Pulmonary artery endothelial cell (primary cell): ENCODE measurements around the gene KIF17. TPM values are rescaled to one million over a fixed set of nuclear protein-coding genes. Genes with fewer than 3 reads are reported as not detected.

ENCODE experiments used
- DNase-seq: peaks from one replicate; pipeline ENCODE4 v3.0.0-alpha.2; 2011; ENCODE audit warnings: low read depth, low spot score
- total RNA-seq: library from RNA; depleted of rRNA; stranded (reverse); fragments of >200 nt; gene quantifications from 2 replicates; pipeline ENCODE4 v1.2.3, GENCODE V29; 2014

The KIF17 gene
- 0.13 TPM in 1 of 2 replicates, not detected in the other for total RNA-seq

DNA sequence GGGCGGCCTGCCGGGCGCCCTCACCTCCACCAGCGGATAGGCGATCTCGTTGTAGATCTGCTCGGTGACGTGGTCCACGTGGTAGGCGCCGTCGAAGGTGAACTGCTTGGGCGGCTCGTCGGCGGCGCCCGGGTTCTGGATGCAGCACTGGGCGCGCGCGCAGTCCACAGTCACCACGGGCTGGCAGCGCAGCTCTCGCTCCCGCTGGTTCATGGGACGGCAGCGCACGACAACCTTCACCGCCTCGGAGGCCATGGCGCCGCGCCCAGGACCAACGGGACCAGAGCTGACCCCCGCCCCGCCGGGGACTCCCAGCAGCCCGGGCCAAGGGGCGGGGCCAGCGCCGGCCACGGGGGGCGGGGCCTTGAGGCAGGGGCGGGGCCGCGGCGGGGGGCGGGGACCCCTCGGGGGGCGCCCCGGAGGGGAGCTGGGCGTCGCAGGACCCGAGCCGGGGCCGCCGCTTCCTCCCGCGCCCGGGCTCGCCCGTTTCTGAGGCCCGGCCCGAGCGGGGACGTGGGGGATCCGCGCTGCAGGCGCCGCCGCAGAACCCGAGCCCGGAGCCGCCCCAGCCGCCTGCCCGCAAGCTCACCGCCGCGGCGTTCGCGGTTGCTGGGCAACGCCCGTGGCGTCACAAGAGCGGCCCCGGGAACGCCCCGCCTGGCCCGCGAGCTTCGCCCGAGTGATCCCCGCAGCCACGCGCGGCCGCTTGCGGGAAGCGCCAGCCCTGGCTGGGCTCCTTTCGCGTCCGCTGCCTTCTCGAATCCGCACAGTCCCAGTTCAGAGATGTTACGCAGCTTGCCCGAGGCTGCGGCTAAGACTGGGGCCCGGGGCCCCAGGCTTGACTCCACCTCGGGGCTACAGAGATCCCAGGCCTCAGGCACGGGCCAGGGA is at the start of gene KIF17:
Gene KIF17, minus strand, starts transcription at position 556 of the 891 bp plus-strand sequence. Its CDS starts 301 bp downstream, at position 255.
- peak; percentile 15 for DNase-seq

DNA sequence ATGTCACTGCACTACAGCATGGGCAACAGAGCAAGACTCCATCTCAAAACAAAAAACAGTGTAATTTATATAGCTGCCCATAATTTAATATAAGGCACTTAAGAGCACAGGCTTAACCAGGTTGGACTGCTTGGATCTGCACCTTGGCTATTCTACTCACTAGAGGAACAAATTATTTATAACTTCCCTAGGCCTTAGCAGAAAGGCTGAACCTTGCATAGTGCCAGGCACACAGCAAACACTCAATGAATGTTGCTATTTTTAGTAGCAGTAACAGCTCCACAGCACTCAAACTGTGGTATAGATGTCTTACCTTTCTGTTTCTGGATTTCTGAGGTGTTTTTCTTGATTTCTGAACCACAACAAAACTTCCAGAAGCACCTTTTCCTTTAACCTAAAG is 49.5 kb upstream of the KIF17 start:
- DNase-seq, result no peak

DNA sequence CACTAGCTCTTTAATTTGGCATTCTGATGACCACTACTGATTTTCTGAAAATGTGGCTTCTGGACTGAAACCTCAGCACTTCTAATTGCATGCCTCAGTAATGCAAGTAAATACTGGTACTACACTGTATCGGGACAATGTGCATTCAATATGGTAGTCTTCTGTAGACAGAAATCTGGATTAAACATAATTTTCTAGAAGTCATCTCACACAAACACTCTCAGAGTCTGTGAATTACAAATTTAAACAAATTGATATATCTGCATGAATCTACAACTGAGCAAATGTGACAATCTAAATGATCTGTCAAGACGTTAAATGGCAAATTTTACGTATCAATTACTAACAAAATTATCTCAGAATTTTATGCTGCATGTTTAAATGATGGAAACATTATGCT is 45.6 kb upstream of the KIF17 start:
- no peak for DNase-seq

DNA sequence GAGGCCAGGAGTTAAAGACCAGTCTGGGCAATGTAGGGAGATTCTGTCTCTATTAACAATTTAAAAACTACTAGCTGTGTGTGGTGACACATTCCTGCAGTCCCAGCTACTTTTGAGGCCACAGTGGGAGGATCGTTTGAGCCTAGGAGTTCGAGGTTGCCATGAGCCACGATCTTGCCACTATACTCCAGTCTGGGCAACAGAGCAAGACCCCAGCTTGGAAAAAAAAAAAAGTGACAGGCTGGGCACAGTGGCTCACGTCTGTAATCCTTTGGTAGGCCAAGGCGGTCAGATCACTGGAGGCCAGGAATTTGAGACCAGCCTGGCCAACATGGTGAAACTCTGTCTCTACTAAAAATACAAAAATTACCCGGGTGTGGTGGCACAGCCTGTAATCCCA is 42.5 kb upstream of the KIF17 start:
- no peak for DNase-seq

DNA sequence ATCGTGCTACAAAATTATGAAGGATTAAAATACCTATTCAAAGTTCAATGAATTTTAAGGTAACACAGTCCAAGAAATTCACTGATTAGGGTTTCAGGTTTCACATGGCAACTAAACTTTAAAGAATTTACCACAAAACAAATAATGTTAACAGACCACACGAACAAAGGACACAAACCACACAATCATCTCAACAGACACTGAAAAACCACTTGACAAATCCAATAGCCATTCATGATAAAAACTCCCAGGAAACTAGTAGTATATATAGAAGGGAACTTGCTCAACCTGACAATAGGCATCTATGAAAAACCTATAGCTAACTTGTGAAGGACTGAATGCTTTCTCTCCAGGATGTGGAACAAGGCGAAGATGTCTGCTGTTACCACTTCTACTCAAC is 35.8 kb upstream of the KIF17 start:
- DNase-seq, result no peak

DNA sequence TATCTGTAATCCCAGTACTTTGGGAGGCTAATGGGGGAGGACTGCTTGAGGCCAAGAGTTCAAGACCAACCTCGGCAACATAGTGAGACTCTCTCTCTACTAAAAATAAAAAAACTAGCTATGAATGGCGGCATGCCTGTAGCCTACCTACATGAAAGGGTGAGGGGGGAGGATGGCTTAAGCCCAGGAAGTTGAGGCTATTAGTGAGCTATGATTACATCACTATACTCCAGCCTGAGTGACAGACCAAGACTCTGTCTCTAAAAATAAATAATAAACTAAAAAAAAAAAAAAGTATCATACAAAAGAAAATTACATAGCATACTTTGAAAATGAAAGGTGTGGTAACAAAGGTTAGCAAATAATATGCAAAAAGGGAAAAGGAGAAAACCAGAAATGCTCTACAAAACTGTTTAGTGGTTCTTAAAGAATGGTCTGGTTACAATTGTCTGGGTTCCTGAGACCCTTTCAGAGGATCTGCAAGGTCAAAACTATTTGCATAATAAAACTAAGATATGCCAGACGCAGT is 33.7 kb upstream of the KIF17 start:
- no peak for DNase-seq

DNA sequence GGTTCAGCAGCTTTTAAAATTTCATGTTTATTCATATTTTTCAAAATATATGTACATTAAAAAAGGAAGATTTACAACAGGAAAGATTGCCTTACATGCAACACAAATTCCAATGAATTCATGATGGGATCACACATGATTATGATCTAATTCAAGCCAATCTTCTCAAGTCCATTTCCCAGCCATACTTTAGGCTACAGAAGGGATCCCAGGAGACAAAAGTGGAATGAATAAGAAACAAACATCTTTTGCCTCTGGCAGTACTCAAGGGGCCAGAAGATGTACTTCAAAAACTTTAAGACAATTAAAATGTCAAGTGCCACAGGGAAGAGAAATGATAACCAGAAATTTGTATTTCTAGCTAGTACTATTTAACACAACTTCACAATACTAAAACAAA is 24.9 kb upstream of the KIF17 start:
- no peak for DNase-seq

DNA sequence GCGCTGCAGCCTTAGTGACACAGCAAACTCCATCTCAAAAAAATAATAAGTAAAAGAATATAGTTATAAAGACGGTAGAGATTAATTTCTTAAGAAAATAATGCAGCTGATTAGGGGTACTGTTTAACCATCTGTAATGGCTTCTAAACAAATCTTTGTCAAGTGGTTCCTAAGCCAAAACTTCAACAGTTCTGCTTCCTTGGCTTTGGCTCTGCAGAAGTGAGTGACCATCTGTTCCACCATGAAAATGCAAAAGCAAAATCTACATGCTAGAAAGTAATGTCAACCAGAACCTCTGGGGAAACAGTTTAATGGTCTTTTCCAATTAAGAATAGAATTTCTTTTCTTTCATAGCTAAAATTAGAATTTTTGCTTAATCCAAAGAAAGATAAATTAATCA is 23.0 kb upstream of the KIF17 start:
- DNase-seq, result no peak

DNA sequence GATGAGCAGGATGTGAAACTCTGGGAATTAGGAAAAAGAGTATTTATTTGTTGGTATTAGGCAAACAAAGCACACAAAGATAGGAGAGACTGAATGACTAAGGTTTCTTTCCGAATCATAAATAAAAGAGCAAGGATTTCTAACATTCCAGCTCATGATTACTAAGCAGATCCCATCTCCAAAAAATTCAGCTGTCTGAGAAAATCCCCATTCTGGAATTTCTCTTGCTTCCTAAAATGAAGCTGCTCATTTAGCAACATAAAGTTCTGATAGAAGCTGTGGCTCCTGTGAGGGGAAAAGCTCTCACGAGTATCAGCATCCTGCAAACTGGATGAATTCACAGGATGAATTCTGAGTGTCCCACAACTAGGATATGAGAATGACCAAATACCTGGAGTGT is 21.4 kb upstream of the KIF17 start:
- DNase-seq, result no peak

DNA sequence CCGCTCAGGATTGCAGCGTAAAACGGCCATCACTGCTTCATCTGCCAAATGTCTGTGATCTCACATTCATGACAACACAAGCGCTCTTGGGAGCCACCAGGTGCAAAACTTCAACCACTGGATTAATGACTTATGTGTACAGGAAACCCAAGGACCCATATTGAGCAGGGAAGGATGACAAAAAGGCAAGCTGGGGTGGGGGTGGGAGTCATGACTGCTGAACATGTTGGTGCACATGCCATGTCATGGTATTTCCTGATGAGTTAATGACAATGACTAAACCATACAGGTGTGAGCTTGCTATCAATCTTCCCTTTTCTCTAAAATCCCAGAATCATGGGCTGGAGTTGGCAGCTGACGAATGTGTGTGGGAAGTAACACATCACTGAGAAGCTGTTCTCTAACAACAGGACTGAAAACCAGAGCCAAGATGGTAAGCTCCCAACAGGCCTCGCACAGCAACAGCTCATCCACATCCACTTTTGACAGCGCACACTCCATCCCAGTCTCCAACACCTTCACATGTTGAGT is 17.8 kb upstream of the KIF17 start:
- DNase-seq, result no peak

DNA sequence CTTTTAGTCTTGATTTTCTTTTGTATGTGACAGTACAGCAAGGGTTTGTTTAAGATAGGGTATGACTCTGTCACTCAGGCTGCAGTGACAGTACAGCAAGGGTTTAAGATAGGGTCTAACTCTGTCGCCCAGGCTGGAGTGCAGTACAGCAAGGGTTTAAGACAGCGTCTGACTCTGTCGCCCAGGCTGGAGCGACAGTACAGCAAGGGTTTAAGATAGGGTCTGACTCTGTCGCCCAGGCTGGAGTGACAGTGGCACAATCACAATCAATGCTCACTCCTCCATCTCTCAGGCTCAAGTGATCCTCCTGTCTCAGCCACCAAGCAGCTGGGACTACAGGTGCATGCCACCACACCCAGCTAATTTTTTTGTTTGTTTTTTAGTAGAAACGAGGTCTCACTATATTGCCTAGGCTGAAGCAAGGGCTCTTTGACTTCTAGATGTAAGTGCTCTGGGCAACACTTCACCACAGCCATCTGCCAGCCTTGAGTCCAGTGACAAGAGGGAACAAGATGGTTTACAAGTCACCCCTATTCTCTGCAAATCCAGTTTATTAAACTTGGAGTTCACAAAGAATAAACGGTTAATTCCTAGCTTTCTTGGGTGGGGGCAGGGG is 15.7 kb upstream of the KIF17 start:
- DNase-seq, result no peak

DNA sequence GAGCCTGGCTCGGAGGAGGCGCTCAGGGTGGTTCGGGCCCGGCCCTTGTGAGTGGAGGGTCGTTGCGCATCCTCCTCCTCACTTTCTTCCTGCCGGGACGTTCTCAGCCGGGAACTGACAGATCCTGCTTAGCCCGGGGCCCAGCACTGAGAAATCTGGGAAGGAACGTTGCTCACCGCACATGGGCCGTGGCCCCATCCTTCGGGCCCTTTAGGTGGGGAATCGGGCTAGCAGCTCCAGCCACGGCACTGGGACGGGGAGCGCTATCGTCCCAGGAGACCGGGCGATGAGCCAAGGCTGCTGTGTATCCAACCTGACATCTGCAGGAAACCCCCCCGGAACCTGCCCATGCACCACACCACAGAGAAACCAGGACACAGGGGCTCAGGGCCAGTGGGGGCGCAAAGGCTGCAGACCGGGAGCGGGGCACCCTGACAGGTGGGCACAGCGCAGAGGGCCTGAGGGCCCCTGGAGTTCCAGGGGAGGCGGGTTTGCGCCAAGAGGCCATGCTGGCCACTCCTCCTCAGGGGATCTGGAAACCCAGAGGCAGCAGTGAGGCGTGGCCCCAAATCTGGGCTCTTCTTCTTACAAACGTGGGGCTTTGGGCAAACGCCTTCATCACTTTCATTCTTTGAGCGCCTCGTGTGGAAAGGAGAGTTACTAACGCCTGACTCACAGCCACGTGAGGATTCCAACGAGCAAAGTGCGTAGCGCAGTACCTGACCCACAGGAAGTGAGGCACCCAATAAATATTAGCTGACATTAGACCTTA is 15.0 kb upstream of the KIF17 start, which contains the start of gene SH2D5:
Gene SH2D5, minus strand, starts transcription at position 116 of the 772 bp plus-strand sequence. CDS start 4,659 bp downstream, outside the sequence.
- peak; percentile 68 for DNase-seq

DNA sequence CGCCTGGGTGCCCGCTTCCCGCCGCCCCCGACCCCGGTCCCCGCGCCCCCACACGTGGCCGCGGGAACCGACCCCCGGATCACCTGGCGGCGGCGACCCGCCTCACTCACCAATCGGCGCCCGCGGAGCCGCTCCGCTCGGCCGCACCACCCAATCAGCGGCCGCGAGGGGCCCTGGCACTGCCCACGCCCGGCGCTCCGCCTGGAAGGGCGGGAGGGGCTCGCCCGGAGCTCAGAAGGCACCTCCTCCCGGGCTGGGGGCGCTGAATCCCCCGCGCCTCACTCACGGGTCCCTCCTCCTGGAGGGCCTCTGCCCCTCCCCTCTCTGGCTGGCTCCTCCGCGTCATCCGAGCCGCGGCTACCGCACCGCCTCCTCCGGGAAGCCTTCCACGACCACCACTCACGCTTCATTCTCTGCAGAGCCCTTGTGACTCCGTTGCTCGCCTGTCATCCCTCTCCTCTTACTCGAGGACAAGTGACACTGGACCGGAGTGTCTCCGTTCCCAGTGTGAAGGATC is 14.3 kb upstream of the KIF17 start:
- DNase-seq, result no peak

DNA sequence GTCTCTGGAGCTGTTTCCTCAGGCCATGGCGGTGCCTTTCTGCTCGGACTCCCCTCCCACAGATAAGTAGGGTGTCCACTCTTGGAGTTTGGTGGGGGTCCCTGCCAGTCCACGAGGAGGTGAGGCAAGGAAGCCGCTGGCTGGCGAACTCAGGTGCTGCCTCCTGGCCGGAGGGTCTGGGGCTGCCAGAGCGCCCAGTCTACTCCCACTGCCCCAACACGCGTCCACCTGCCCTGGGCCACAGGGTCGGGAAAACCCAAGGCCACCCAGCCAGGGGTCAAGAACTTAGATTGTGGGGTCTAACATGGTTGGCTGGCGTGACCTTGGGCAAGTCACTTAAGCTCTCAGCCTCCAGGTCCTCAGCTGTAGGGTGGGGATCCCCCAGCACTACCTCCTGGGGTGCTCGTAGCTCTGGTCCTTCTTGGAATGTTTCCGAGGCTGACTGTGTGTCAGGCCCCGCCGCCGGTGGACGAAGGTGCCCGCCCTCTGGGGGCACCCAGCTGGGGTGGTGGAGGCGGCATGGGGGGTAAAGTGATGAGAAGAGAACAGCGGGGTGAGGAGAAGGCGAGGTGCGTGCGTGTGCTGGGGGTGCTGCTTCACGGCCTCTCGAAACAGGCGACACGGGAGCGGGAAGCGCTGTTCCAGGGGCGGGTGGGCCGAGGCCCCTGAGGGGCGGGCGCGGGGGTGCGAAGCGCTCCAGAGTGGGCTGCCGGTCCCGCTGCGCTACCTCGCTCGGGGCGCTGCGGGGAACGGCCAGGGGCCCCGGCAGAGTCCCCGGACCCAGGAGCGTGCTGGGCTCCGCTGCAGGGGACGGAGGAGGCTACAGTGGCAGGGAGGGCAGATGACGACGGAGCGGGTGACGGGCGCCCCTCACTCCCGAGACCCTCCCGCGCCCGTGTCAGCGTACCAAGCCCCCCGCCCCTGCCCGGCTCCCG is 13.5 kb upstream of the KIF17 start:
- DNase-seq, result no peak

DNA sequence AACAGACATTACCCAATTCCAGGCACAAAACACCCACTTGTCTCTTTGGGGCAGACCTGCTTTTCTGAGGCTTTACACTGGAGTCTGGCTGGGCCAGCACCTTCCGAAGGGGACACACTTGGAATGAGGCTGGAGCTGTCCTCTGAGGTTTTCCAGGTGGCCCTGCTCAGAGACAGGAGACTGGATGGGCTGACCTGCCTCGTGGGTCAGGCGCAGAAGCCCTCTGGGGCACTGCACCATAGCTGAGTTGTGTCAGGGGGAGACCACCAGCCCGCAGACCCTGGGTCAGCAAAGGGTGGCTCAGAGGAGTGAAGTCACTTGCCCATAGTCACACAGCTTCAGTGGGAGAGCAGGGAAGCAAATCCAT is 12.9 kb upstream of the KIF17 start:
- no peak for DNase-seq

DNA sequence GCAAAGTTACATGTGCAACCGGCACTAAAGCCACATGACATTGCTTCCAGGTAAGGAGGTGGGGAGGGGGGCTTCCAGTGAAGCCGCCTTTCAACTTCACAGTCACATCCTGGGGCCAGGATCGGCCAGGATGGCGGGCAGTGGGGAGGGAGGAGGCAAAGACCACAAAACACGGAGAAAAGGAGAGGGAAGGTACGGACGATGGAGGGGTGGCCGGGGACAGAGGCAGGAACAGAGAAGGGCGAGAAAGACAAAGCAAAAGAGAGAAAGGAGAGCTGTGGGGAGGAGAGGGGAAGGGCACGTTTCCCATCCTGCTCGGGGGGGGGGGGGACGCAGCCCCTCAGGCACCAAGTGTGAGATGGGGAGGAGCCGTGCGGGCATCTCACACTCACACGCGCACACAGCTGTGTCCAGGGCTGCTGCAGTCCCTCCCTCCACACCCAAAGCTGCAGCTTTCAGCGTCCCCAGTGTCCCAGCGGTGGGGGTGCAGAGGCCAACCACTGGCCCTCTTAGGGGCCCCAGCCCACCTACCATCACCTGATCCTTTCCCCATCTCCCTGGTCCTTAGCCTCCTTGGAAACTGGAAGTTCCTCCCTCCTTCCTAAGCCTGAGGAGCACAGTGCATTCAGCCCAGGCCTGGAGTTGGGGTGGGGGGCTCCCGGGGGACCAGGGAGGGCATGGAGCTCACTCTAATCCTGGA is 12.3 kb upstream of the KIF17 start:
- no peak for DNase-seq

DNA sequence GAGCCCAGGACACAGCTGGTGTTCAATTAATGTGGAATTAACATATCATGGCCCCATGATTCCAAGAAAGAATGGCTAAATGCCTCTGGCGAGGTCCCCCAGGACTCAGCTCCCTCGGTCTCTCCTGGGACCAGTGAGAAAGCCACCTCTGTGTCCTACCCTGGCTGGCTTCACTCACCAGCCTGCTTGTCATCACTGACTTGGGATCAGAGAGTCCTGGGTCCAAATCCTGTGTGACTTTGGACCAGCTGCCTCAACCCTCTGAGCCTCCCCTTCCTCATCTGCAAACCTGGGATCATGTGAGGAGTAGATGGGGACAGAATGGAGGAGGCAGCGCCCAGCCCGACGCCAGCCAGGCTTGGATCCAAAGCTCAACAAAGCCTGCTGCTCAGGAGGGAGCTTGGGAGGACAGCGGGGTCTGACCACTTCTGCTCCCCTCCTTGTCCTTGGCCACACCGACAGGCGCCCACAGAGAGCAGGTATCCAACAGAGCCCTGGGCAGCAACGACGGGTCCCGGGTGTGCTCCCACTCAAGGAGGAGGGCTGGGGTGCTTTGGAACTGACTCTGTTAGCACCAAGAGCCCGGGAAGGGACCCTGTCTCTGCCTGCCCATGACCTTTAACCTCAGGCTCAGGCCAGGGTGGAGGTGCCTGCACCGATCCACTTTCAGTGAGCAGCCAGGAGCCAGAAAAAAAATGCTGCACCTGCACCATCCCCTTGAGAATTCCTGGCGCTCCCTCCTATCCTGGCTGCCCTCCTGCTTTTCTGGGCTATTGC is 11.5 kb upstream of the KIF17 start:
- no peak for DNase-seq

DNA sequence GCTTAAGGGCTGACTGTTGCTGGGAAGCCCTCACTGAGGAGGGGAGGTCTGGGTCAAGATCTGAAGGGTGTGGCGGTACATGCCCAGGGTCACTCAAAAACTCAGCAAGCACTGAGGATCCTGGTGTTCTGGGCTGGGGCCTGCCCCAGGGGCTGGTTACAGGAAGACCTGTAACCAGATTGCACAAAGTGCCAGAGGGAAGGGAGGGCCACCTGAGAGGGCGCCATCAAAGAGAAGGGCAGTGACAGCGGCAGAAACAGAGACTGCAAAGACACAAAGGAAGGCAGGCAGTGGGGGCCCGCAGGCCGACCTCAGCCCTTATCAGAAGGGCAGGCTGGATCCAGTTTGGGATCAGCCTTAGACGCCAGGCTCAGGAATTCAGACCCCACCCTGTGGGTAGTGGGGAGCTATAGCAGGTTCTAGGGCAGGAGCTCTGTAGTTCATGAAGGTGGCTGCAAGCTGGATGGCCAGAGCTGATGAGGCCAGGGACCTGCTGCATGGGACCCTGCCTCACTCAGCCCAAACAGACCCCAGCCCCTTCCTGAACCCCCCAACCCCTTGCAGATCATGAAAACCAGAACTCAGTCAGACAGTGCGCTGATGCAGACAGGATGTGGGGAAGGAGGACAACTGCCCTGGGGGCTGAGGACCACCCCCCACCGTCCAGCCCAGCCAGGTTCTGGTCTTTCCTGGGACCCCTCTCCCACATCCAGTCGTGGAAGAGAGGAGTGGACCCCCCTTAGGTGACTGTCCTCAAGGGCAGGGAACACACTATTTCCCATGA is 10.8 kb upstream of the KIF17 start:
- DNase-seq, result no peak
